K562 (cell line): ENCODE data around the gene MTMR6.

Experiments
- POLR2A ChIP-seq: fragments of 450-650 bp; conservative IDR thresholded peaks from 2 replicates; pipeline ENCODE4 v1.6.1; 2016
- RBM34 ChIP-seq: fragments of 200-400 bp; formaldehyde crosslinking; IDR thresholded peaks from 2 replicates; pipeline ENCODE4 v1.6.1; 2018; ENCODE audit warnings: low read length, borderline replicate concordance; ENCODE audit not compliant: insufficient read depth
- YY1 ChIP-seq, 3 experiments: IDR thresholded peaks; 2 replicates each; pipeline ENCODE4 v1.6.1; 2011; ENCODE audit warnings: low read length in 2 of 3, mild to moderate bottlenecking in 2 of 3, moderate library complexity in 2 of 3, borderline replicate concordance in 1 of 3, control low read depth in 1 of 3, low read depth in 1 of 3; ENCODE audit not compliant: insufficient read depth in 3 of 3, insufficient replicate concordance in 2 of 3, control insufficient read depth in 1 of 3, insufficient read length in 1 of 3; ENCODE audit errors: extremely low read depth in 1 of 3

GRCh38 chr13:25276748-25277147, 10.5 kb downstream of the MTMR6 start:
- TF ChIP-seq YY1 (IDR thresholded peaks at IDR 0.05; ENCODE audit: borderline replicate concordance in 1 of 3, control insufficient read depth in 1 of 3, extremely low read depth in 1 of 3, insufficient read depth in 3 of 3, insufficient read length in 1 of 3, insufficient replicate concordance in 2 of 3, low read depth in 1 of 3, low read length in 2 of 3) (no peak), RBM34 (no peak), POLR2A (no peak)
